GM19452 (cell line): ENCODE measurements around the gene ANXA6.
A peak's percentile ranks its signal among the peaks of the same experiment; 100 is the strongest.

Experiments used
- ATAC-seq: cut with Tn5 transposase; IDR thresholded peaks from one replicate; pipeline ENCODE4 v1.9.1; 2021; ENCODE audit not compliant: unreplicated experiment

ANXA6 gene

DNA sequence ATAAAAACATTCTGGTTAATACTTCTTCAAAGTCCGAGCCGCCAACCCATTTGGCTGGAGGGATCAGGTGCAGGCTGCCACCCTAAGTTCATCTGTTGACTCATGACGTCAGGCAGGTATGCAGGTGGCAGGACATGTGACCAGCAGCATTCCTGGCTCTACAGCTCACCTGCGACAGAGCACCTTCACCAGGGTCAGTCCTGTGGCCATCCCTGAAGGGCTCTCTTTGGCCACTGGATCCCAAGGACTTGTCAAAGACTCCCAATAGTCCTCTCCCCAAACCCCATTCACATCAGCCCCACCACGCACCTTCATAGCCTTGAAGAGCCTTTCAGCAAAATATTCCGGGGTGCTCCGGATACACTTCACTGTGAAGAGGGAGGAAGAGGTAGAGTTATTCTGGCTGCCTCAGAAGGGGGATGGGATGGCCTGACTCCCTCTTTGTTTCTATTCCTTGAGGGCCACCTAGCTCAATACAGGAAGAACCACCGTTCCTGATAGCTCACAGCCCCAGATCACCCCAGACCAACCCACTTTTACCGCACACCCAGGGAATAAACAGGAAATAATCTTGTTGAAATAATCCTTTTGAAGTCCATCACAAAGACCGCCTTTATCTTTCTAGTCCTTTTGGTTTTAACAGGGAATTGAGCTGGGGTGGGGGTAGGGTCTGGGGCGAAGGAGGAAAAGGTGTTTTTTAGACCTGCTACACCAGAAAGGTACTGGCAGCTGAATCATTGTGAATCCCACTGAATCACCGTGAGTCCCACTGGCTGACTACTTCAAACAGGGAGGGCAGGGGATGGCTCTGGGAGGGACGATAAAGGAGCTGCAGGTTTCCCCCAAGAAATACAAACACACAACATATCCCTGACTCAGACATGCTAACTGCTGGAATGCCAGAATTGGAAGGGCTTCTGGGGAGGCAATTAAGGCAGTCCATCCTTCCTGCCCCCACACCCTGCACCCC is 26.4 kb downstream of the ANXA6 start:
- no peak for ATAC-seq

DNA sequence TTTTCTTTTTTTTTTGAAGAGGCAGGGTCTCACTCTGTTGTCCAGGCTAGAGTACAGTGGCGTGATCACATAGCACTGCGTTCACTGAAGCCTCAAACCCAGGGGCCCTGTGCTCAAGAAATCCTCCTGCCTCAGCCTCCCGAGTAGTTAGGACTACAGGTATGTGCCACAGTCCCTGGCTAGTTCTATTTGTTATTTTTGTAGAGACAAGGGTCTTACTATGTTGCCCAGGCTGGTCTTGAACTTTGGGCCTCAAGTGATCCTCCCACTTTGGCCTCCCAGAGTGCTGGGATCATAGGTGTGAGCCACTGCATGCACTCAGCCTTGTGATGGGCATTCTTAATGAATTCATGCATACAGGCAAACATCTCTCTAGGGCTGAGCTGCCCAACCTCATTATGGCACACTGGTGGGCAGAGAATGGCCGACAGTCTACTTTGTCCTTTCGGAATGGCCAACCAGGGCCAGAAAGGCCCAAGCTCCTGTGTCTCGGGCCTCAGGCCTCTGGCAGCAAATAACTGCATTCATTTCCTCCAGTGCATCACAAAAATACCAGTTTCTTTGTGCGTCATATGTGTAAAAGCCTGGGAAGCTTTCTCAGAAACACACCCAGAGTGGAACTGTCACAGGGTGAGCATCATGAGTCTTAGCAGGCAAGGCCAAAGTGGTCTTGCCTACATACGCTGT is 27.2 kb downstream of the ANXA6 start:
- ATAC-seq, result no peak

DNA sequence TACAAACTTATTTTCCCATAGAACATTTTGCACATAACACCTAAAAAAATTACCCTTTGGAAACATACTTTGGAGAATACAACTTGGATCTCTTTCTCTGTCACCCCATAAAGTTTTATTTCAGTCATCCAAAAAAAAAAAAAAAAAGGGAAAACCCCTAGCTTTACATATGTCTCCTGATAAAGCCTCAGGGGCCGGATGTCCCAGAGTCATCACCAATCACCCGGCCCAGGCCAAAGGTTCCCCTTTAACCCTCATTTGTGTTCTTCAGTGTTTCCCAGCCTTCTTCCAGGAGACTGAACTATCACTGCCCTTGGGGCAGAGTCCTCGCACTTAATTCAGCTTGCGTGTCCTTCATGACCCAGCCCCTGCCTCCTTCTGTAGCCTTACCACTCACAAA is 28.8 kb downstream of the ANXA6 start:
- no peak for ATAC-seq

DNA sequence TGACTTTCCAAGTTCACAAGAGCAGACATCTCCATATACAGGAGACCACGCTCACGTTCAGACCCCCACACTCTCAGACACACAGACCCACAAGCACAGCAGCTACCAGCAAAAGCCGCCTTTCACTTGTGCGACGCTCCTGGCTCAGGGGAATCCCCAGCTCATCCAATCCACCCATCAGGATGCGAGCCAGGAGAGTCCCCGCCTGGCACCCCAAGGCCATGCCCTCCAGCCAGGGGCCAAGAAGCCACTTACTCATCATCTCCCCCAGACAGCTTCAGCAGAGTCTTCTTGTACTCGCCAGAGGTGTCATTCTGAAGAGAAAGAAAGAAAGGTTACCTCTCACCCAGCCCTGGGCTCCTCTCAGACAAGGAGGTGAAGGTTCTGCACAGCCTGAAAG is 29.7 kb downstream of the ANXA6 start:
- ATAC-seq, result no peak

DNA sequence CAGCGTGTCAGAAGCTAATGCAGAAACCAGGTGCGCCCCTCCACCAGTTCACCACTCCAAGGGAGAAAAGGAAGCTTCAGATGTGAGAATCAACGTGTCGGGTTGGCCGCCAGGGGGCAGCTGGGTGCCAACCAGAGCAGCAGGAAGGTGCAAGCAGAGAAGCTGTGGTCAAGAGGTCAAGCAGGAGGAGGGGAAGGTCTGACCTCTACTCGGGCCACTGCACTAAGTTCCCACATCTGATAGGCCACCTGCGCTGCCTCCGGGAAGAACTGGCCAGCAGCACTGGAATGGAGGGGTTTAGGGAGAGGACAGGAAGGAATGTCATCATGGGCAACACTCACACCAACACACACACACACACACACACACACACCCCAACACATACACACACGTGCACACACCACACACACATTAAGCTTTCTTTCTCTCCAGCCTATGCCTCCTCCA is 31.4 kb downstream of the ANXA6 start:
- peak; percentile 38 for ATAC-seq

GRCh38 chr5:151125421-151125820 is 32.2 kb downstream of the ANXA6 start:
- ATAC-seq, result no peak

- peak; percentile 85 for ATAC-seq
Measured at GRCh38 chr5:151123897-151124751, 33.5 kb downstream of the ANXA6 start.

- ATAC-seq, result no peak
Measured at GRCh38 chr5:151122828-151123227, 34.8 kb downstream of the ANXA6 start.

DNA sequence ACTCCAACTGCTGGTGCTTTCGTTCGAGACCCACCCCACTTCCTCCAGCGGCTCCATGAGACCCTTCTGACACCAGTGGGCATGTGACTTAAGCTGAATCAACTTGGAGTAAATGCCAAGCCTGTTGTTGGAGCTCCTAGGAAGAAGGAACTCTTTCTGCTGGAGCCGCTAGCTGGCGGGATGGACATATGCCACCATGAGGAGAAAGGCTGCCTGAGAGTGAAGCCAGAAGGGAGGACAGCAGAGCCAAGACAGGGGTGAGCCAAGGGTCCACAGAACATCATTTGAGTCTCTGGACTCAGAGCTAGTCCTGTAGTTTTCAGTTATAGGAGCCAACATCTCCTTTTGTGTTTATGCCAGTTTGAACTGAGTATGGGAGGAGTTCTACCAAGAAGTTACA is 35.9 kb downstream of the ANXA6 start:
- ATAC-seq, result no peak

- ATAC-seq, result no peak
Measured at GRCh38 chr5:151121095-151121494, 36.5 kb downstream of the ANXA6 start.

- no peak for ATAC-seq
Measured at GRCh38 chr5:151118913-151119575, 38.5 kb downstream of the ANXA6 start.

DNA sequence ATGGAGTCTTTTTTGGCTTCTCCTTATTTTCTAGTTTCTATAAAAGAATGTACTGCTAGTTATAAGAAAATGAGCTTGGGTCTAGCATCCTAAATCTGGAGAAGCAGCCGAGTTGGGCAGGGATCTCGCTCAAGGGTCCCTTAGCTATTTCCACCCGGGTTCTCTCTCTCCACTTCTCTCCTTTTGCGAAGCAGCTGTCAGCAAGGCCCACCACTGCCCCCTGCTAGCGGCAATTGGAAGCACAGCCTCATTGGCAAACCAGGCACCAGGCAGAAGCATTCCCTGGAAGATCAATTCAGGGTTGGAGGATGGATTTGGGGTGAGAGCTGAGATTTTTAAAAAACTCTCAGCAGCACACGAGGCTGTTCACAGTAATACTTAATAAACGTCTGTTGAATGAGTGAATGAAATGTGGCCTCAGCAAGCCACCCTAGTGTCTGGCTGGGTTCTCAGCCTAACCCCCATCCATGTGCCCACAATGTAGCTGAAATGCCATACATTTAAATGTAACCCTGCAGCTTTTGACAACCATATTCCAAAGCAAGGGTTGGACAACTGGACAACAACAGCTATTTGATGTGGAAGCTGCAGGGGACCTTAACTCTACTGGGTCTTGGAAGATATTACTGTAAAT is 42.2 kb downstream of the ANXA6 start:
- no peak for ATAC-seq

DNA sequence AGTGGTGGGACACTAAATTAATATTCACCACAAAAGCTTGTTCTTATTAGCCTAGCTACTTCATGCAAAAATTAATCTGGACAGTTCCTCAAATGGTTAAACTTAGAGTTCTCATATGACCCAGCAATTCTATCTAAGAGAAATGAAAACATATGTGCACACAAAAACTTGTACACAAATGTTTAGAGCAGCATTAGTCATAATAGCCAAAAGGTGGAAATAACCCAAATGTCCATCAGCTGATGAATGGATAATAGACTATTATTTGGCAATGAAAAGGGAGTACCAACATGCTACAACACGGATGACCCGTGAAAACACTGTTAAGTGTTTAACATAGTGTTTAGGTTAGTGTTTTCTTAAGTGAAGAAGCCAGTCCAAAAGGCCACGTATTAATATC is 43.9 kb downstream of the ANXA6 start:
- ATAC-seq, result no peak

DNA sequence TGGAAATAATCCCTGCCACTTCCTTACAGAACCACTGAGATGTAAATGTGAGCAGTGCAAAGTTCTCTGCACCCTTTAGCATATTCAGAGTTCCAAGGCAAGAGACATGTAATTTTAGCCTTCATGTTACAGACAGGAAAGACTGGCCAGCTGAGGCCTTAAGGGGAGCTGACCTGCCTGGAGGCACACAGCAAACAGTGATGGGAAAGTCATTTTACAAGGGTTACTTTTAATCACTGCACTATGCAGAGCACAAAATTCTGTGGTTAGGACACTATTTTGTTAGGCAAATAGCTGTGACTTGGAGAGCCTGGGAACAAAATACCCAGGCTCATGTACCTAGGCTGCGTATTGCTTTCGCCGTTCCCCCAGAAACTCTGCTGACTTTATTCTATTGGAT is 46.6 kb downstream of the ANXA6 start:
- ATAC-seq, result no peak

- ATAC-seq, result no peak
Measured at GRCh38 chr5:151110122-151110681, 47.4 kb downstream of the ANXA6 start.

GRCh38 chr5:151108566-151108965 is 49.0 kb downstream of the ANXA6 start:
- ATAC-seq, result no peak

DNA sequence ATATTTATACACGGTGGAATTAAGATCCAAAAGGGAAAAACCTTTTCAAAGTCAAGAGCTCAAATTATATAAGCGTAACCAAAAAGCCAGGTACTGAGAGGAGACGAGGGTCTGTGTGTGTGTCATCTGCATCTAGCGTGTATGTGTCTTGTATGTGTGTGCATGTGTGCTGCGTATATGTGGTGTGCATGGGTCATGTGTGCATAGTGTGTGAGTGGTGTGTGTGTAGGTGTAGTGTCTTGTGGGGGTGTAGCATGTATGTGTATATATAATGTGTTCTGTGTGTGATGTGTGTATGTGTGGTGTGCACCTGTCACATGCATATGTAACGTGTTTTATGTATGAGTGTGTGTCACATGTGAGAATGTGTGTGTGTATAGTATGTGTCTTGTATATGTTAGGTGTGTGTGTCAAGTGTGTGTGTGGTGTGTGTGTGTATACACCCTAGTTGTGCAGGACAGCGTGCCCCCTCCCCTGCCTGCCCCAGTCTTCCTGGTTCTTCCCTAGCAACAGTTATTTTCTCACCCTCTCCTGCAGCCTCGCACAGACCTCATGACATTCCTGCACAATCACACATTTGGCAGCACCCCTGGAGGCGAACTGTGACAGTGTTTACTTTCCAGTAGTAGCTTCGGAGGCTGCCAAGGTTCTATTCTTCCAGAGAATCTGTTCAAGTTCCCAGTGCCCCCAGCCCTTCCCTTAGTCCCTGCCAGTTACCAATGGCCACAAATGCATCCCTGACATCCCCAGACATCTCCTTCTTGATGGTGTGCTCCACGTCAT is 49.6 kb downstream of the ANXA6 start:
- ATAC-seq, result no peak

GRCh38 chr5:151107084-151107483 is 50.5 kb downstream of the ANXA6 start:
- ATAC-seq, result no peak

DNA sequence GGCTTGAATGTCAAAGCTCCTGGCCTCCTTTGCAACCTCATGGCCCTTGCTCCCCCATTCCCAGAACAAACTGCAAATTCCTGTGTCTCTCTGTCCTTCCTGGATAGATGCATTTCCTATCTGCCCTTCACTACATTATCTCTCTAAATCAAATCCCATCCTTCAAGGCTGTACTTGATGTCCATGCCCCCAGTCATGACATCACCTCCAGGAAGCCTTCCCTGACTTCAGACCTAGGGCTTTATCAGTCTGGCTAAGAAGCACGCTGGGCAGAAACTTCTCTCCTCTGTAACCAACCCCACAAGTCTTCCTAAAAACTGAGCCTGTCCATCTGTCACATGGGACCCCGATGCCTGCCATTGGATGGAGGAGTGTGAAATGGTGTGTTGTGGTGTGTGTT is 51.1 kb downstream of the ANXA6 start:
- no peak for ATAC-seq
